ENCODE data around the gene PUS3. TPM values are rescaled to one million over a fixed set of nuclear protein-coding genes. Genes with fewer than 3 reads are reported as not detected.
A peak's percentile ranks its signal among the peaks of the same experiment; 100 is the strongest.

PUS3 gene
- total RNA-seq, 2 experiments from 2014 or later = 16.1 to 23.3 TPM

GRCh38 chr11:125910226-125910849, 7.3 kb upstream of the PUS3 start:
- H3K27me3 Mint-ChIP-seq = peaks cover 20% of the 10 kb centered on the region
- H3K9me3 Mint-ChIP-seq = no peaks in the 10 kb centered on the region
- no peaks in the 10 kb centered on the region for H3K36me3 Mint-ChIP-seq
- H3K4me3 Mint-ChIP-seq = no peak overlapping the region
- no peak for DNase-seq
- no peak overlapping the region for H3K27ac Mint-ChIP-seq
- no peaks in the 10 kb centered on the region for H3K4me1 Mint-ChIP-seq

- Mint-ChIP-seq H3K27me3 (peaks cover 28% of the 10 kb centered on the region), H3K4me1 (peaks cover 18% of the 10 kb centered on the region), H3K36me3 (peaks cover 11% of the 10 kb centered on the region), H3K4me3 (peak overlapping the region; percentile 50), H3K9me3 (no peaks in the 10 kb centered on the region), H3K27ac (no peak overlapping the region)
- DNase-seq = no peak
These were observed 1.7 kb upstream of the PUS3 start for GRCh38 chr11:125904678-125905077.

GRCh38 chr11:125903711-125904659, 979 bp upstream of the PUS3 start, which contains the start of gene DDX25:
DDX25 (plus strand) TSS chr11:125904508; CDS start chr11:125904518, 10 bp downstream.
- peak; percentile 50 for DNase-seq
- H3K9me3 Mint-ChIP-seq = no peaks in the 10 kb centered on the region
- H3K36me3 Mint-ChIP-seq = peaks cover 16% of the 10 kb centered on the region
- H3K4me3 Mint-ChIP-seq = peak within 1 kb of the TSS; percentile 96
- peaks cover 21% of the 10 kb centered on the region for H3K4me1 Mint-ChIP-seq
- peaks cover 28% of the 10 kb centered on the region for H3K27me3 Mint-ChIP-seq
- peak within 1 kb of the TSS; percentile 23 for H3K27ac Mint-ChIP-seq

- Mint-ChIP-seq H3K27ac (peak overlapping the region; percentile 95), H3K4me1 (peaks cover 21% of the 10 kb centered on the region)
- no peak for DNase-seq
These were observed 604 bp downstream of the PUS3 start for GRCh38 chr11:125902277-125902926.

GRCh38 chr11:125901872-125902271, 1.1 kb downstream of the PUS3 start:
- Mint-ChIP-seq H3K4me1 (peaks cover 24% of the 10 kb centered on the region), H3K4me3 (peak overlapping the region; percentile 96), H3K36me3 (peaks cover 16% of the 10 kb centered on the region), H3K27ac (peak overlapping the region; percentile 14), H3K27me3 (peaks cover 28% of the 10 kb centered on the region), H3K9me3 (no peaks in the 10 kb centered on the region)
- no peak for DNase-seq

More at GRCh38 chr11:125902277-125902926, 604 bp downstream of the PUS3 start:
- peak overlapping the region; percentile 96 for H3K4me3 Mint-ChIP-seq
- no peaks in the 10 kb centered on the region for H3K9me3 Mint-ChIP-seq
- H3K36me3 Mint-ChIP-seq = peaks cover 16% of the 10 kb centered on the region
- H3K27me3 Mint-ChIP-seq = peaks cover 28% of the 10 kb centered on the region

GRCh38 chr11:125892994-125893393, 10.0 kb downstream of the PUS3 start:
- Mint-ChIP-seq H3K4me1 (peaks cover 15% of the 10 kb centered on the region), H3K4me3 (no peak overlapping the region), H3K27me3 (no peaks in the 10 kb centered on the region), H3K27ac (no peak overlapping the region), H3K36me3 (peaks cover 18% of the 10 kb centered on the region), H3K9me3 (no peaks in the 10 kb centered on the region)
- DNase-seq = no peak

GRCh38 chr11:125892071-125892470, 10.9 kb downstream of the PUS3 start:
- H3K36me3 Mint-ChIP-seq = peaks cover 22% of the 10 kb centered on the region

GRCh38 chr11:125890447-125891100, 12.4 kb downstream of the PUS3 start:
- H3K9me3 Mint-ChIP-seq = peaks cover 1% of the 10 kb centered on the region
- H3K27me3 Mint-ChIP-seq = peaks cover 5% of the 10 kb centered on the region
- peaks cover 20% of the 10 kb centered on the region for H3K4me1 Mint-ChIP-seq
- no peak overlapping the region for H3K27ac Mint-ChIP-seq
- no peak overlapping the region for H3K4me3 Mint-ChIP-seq
- DNase-seq = no peak
- peaks cover 16% of the 10 kb centered on the region for H3K36me3 Mint-ChIP-seq

More at GRCh38 chr11:125892071-125892470, 10.9 kb downstream of the PUS3 start:
- no peak overlapping the region for H3K27ac Mint-ChIP-seq
- no peaks in the 10 kb centered on the region for H3K9me3 Mint-ChIP-seq
- no peak overlapping the region for H3K4me3 Mint-ChIP-seq
- DNase-seq = no peak
- peaks cover 5% of the 10 kb centered on the region for H3K27me3 Mint-ChIP-seq
- peaks cover 17% of the 10 kb centered on the region for H3K4me1 Mint-ChIP-seq

GRCh38 chr11:125887373-125888324, 15.4 kb downstream of the PUS3 start, which contains the start of gene HYLS1:
HYLS1 (plus strand) TSS chr11:125887668; CDS start chr11:125899369, 11,701 bp downstream.
- H3K4me1 Mint-ChIP-seq = peaks cover 20% of the 10 kb centered on the region
- H3K4me3 Mint-ChIP-seq = peak within 1 kb of the TSS; percentile 79
- H3K27me3 Mint-ChIP-seq = peaks cover 5% of the 10 kb centered on the region
- H3K36me3 Mint-ChIP-seq = peaks cover 7% of the 10 kb centered on the region
- peaks cover 1% of the 10 kb centered on the region for H3K9me3 Mint-ChIP-seq
- H3K27ac Mint-ChIP-seq = peak within 1 kb of the TSS; percentile 93
- peak; percentile 97 for DNase-seq

- H3K27ac Mint-ChIP-seq = peak overlapping the region; percentile 93
- DNase-seq = peak; percentile 52
- H3K36me3 Mint-ChIP-seq = peaks cover 7% of the 10 kb centered on the region
- peak overlapping the region; percentile 79 for H3K4me3 Mint-ChIP-seq
- H3K9me3 Mint-ChIP-seq = peaks cover 1% of the 10 kb centered on the region
- peaks cover 19% of the 10 kb centered on the region for H3K4me1 Mint-ChIP-seq
- peaks cover 5% of the 10 kb centered on the region for H3K27me3 Mint-ChIP-seq
These were observed 16.0 kb downstream of the PUS3 start for GRCh38 chr11:125886997-125887372.

GRCh38 chr11:125883375-125883774, 19.6 kb downstream of the PUS3 start:
- Mint-ChIP-seq H3K4me3 (no peak overlapping the region), H3K36me3 (peaks cover 5% of the 10 kb centered on the region), H3K27ac (no peak overlapping the region), H3K27me3 (peaks cover 8% of the 10 kb centered on the region), H3K9me3 (peaks cover 1% of the 10 kb centered on the region), H3K4me1 (peaks cover 8% of the 10 kb centered on the region)
- no peak for DNase-seq

GRCh38 chr11:125881291-125881690, 21.7 kb downstream of the PUS3 start:
- Mint-ChIP-seq H3K4me1 (no peaks in the 10 kb centered on the region), H3K27ac (no peak overlapping the region), H3K9me3 (no peaks in the 10 kb centered on the region), H3K36me3 (peaks cover 1% of the 10 kb centered on the region), H3K4me3 (no peak overlapping the region), H3K27me3 (peaks cover 3% of the 10 kb centered on the region)
- no peak for DNase-seq

GRCh38 chr11:125874556-125875124, 28.4 kb downstream of the PUS3 start:
- Mint-ChIP-seq H3K36me3 (no peaks in the 10 kb centered on the region), H3K9me3 (peaks cover 3% of the 10 kb centered on the region), H3K27ac (no peak overlapping the region), H3K4me1 (no peaks in the 10 kb centered on the region), H3K4me3 (no peak overlapping the region), H3K27me3 (peaks cover 14% of the 10 kb centered on the region)
- peak; percentile 39 for DNase-seq
